ENCODE data around the gene SMARCD2. TPM values are rescaled to one million over a fixed set of nuclear protein-coding genes. Genes with fewer than 3 reads are reported as not detected.

Gene SMARCD2
- total and polyA plus RNA-seq, 2 of the 13 experiments (the other 11 are each of a cell fraction or from before 2014, with no cell fraction given) = 122 to 150 TPM

- TF ChIP-seq, protein P1, sequence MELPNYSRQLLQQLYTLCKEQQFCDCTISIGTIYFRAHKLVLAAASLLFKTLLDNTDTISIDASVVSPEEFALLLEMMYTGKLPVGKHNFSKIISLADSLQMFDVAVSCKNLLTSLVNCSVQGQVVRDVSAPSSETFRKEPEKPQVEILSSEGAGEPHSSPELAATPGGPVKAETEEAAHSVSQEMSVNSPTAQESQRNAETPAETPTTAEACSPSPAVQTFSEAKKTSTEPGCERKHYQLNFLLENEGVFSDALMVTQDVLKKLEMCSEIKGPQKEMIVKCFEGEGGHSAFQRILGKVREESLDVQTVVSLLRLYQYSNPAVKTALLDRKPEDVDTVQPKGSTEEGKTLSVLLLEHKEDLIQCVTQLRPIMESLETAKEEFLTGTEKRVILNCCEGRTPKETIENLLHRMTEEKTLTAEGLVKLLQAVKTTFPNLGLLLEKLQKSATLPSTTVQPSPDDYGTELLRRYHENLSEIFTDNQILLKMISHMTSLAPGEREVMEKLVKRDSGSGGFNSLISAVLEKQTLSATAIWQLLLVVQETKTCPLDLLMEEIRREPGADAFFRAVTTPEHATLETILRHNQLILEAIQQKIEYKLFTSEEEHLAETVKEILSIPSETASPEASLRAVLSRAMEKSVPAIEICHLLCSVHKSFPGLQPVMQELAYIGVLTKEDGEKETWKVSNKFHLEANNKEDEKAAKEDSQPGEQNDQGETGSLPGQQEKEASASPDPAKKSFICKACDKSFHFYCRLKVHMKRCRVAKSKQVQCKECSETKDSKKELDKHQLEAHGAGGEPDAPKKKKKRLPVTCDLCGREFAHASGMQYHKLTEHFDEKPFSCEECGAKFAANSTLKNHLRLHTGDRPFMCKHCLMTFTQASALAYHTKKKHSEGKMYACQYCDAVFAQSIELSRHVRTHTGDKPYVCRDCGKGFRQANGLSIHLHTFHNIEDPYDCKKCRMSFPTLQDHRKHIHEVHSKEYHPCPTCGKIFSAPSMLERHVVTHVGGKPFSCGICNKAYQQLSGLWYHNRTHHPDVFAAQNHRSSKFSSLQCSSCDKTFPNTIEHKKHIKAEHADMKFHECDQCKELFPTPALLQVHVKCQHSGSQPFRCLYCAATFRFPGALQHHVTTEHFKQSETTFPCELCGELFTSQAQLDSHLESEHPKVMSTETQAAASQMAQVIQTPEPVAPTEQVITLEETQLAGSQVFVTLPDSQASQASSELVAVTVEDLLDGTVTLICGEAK (IDR thresholded peaks at IDR 0.05) = no peak
- TF ChIP-seq, protein P1 (CRISPR knock-in tag; IDR thresholded peaks at IDR 0.05) = no peak
- peak; percentile 57 for TF ChIP-seq ZFX (CRISPR knock-in tag; IDR thresholded peaks at IDR 0.05; ENCODE audit: low read depth)
- TF ChIP-seq ZNF644 (CRISPR knock-in tag; IDR thresholded peaks at IDR 0.05; ENCODE audit: low read depth) = no peak
- TF ChIP-seq ZBTB8A (CRISPR knock-in tag; IDR thresholded peaks at IDR 0.05; ENCODE audit: borderline replicate concordance, low read depth) = no peak
- TF ChIP-seq ZNF75D (CRISPR knock-in tag; IDR thresholded peaks at IDR 0.05; ENCODE audit: borderline replicate concordance) = no peak
- no peak for TF ChIP-seq ATF1 (CRISPR knock-in tag; IDR thresholded peaks at IDR 0.05)
- TF ChIP-seq, protein P2, sequence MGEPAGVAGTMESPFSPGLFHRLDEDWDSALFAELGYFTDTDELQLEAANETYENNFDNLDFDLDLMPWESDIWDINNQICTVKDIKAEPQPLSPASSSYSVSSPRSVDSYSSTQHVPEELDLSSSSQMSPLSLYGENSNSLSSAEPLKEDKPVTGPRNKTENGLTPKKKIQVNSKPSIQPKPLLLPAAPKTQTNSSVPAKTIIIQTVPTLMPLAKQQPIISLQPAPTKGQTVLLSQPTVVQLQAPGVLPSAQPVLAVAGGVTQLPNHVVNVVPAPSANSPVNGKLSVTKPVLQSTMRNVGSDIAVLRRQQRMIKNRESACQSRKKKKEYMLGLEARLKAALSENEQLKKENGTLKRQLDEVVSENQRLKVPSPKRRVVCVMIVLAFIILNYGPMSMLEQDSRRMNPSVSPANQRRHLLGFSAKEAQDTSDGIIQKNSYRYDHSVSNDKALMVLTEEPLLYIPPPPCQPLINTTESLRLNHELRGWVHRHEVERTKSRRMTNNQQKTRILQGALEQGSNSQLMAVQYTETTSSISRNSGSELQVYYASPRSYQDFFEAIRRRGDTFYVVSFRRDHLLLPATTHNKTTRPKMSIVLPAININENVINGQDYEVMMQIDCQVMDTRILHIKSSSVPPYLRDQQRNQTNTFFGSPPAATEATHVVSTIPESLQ (CRISPR knock-in tag; conservative IDR thresholded peaks at IDR 0.05) = no peak; the same call in 1 of the 2 replicates
- no peak for TF ChIP-seq RXRB (CRISPR knock-in tag; IDR thresholded peaks at IDR 0.05; ENCODE audit: borderline replicate concordance)
- no peak for TF ChIP-seq RCOR2 (CRISPR knock-in tag; IDR thresholded peaks at IDR 0.05)
- TF ChIP-seq IRF2 (CRISPR knock-in tag; IDR thresholded peaks at IDR 0.05) = no peak
- TF ChIP-seq ATF7 (IDR thresholded peaks at IDR 0.05) = no peak
- TF ChIP-seq ATF7 (CRISPR knock-in tag; IDR thresholded peaks at IDR 0.05) = no peak
- no peak for TF ChIP-seq TAF15 (IDR thresholded peaks at IDR 0.05; ENCODE audit: low read depth, low read length, poor library complexity, severe bottlenecking)
- no peak for TF ChIP-seq STAT5B (CRISPR knock-in tag; IDR thresholded peaks at IDR 0.05)
- no peak for TF ChIP-seq PRPF4 (IDR thresholded peaks at IDR 0.05; ENCODE audit: low read depth, low read length, poor library complexity, severe bottlenecking)
- peak; percentile 32 for TF ChIP-seq AGO2 (optimal IDR thresholded peaks at IDR 0.05; ENCODE audit: low read depth, low read length)
- no peak for TF ChIP-seq ZMYM2 (CRISPR knock-in tag; IDR thresholded peaks at IDR 0.05)
- no peak for TF ChIP-seq SIX1 (CRISPR knock-in tag; IDR thresholded peaks at IDR 0.05; ENCODE audit: borderline replicate concordance)
- TF ChIP-seq AKAP8 (CRISPR knock-in tag; IDR thresholded peaks at IDR 0.05) = no peak
- no peak for TF ChIP-seq ZNF720 (CRISPR knock-in tag; IDR thresholded peaks at IDR 0.05)
These were observed 329 bp downstream of the SMARCD2 start (continued) for GRCh38 chr17:63842173-63842539.
